ENCODE data around the gene MID2. TPM values are rescaled to one million over a fixed set of nuclear protein-coding genes. Genes with fewer than 3 reads are reported as not detected.

The MID2 gene
- polyA plus RNA-seq, 1 donor (not counting 4 experiments of a cell fraction or from before 2014, with no cell fraction given): 8.9 TPM

GRCh38 chrX:107861056-107861455 lies 35.4 kb downstream of the MID2 start:
- no peak overlapping the region for H2AFZ ChIP-seq (ENCODE audit: control insufficient read depth, low read length)
- H3K9me3 ChIP-seq (ENCODE audit: control insufficient read depth, low read depth, low read length): no peaks in the 10 kb centered on the region
- H3K79me2 ChIP-seq (ENCODE audit: control insufficient read depth, insufficient read depth, low read length): no peaks in the 10 kb centered on the region
- no peaks in the 10 kb centered on the region for H4K20me1 ChIP-seq (ENCODE audit: control insufficient read depth, extremely low read depth, insufficient read depth, low read length)
- no peak overlapping the region for H3K9ac ChIP-seq (ENCODE audit: control insufficient read depth, extremely low read depth, insufficient read depth, low read length)
- DNase-seq (ENCODE audit: low read depth, low spot score) (no peak), FAIRE-seq (no peak)
- no peaks in the 10 kb centered on the region for H3K4me1 ChIP-seq (ENCODE audit: control insufficient read depth, extremely low read depth, insufficient read depth, low read length)
- no peak overlapping the region for H3K4me3 ChIP-seq (ENCODE audit: control insufficient read depth in 2 of 3, extremely low read depth in 1 of 3, insufficient read depth in 2 of 3, low read depth in 1 of 3, low read length in 3 of 3)
- no peaks in the 10 kb centered on the region for H3K36me3 ChIP-seq (ENCODE audit: control insufficient read depth in 2 of 2, extremely low read depth in 1 of 2, insufficient read depth in 2 of 2, low read length in 2 of 2)
- H3K9me1 ChIP-seq (ENCODE audit: control insufficient read depth, extremely low read depth, insufficient read depth, low read length): no peaks in the 10 kb centered on the region
- TF ChIP-seq CTCF (optimal IDR thresholded peaks at IDR 0.05 in 1 of 3, IDR thresholded peaks at IDR 0.05 in 1 of 3, conservative IDR thresholded peaks at IDR 0.05 in 1 of 3; ENCODE audit: extremely low read depth in 1 of 3, insufficient read depth in 2 of 3, low read length in 3 of 3) (no peak), EZH2 (IDR thresholded peaks at IDR 0.05; ENCODE audit: low read length) (no peak)
- dilution Hi-C loops (cut with MboI; ENCODE audit: extremely low pct_ligation_motif_present, low sequenced_read_pairs): no loop called here
- no peak overlapping the region for H3K4me2 ChIP-seq (ENCODE audit: control insufficient read depth, extremely low read depth, insufficient read depth, low read depth, low read length)
- no peak overlapping the region for H3K27ac ChIP-seq (ENCODE audit: control insufficient read depth, insufficient read depth, low read length)
- no peaks in the 10 kb centered on the region for H3K27me3 ChIP-seq (ENCODE audit: control insufficient read depth, extremely low read depth, insufficient read depth, low read length)

DNA sequence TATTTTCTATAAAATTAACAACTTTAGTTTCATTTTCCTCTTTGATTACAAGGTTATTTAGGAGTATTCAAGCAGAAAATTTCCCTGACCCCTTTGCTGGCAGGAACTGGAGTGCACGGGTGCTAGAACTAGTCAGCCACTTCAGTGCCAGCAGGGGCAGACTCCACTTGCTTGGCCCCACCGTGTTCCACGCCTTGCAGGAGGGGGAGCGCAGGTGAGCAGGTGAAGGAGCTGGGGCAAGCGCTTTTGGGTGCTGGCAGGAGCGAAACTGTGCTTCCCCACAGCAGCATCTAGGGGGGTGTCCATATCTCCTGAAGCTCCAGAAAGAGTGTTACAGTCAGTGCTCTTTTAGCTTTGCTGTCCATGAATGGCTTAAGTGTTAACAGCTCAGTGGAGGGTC lies 45.5 kb downstream of the MID2 start:
- Histone ChIP-seq H3K9me3 (ENCODE audit: control insufficient read depth, low read depth, low read length) (no peaks in the 10 kb centered on the region), H3K4me3 (ENCODE audit: control insufficient read depth in 2 of 3, extremely low read depth in 1 of 3, insufficient read depth in 2 of 3, low read depth in 1 of 3, low read length in 3 of 3) (no peak overlapping the region), H3K4me1 (ENCODE audit: control insufficient read depth, extremely low read depth, insufficient read depth, low read length) (no peaks in the 10 kb centered on the region), H3K9me1 (ENCODE audit: control insufficient read depth, extremely low read depth, insufficient read depth, low read length) (no peaks in the 10 kb centered on the region), H3K36me3 (ENCODE audit: control insufficient read depth in 2 of 2, extremely low read depth in 1 of 2, insufficient read depth in 2 of 2, low read length in 2 of 2) (no peaks in the 10 kb centered on the region), H4K20me1 (ENCODE audit: control insufficient read depth, extremely low read depth, insufficient read depth, low read length) (no peaks in the 10 kb centered on the region), H3K9ac (ENCODE audit: control insufficient read depth, extremely low read depth, insufficient read depth, low read length) (no peak overlapping the region), H3K27me3 (ENCODE audit: control insufficient read depth, extremely low read depth, insufficient read depth, low read length) (peaks cover 4% of the 10 kb centered on the region), H3K4me2 (ENCODE audit: control insufficient read depth, extremely low read depth, insufficient read depth, low read depth, low read length) (no peak overlapping the region), H3K27ac (ENCODE audit: control insufficient read depth, insufficient read depth, low read length) (no peak overlapping the region), H3K79me2 (ENCODE audit: control insufficient read depth, insufficient read depth, low read length) (no peaks in the 10 kb centered on the region), H2AFZ (ENCODE audit: control insufficient read depth, low read length) (no peak overlapping the region)
- DNase-seq (ENCODE audit: low read depth, low spot score): no peak
- no peak for TF ChIP-seq EZH2 (IDR thresholded peaks at IDR 0.05; ENCODE audit: low read length)
- no peak for TF ChIP-seq CTCF (optimal IDR thresholded peaks at IDR 0.05 in 1 of 3, IDR thresholded peaks at IDR 0.05 in 1 of 3, conservative IDR thresholded peaks at IDR 0.05 in 1 of 3; ENCODE audit: extremely low read depth in 1 of 3, insufficient read depth in 2 of 3, low read length in 3 of 3)
- dilution Hi-C loops (cut with MboI; ENCODE audit: extremely low pct_ligation_motif_present, low sequenced_read_pairs): no loop called here
- no peak for FAIRE-seq

Data from keratinocyte (primary cell).